HUES6 (cell line): Measurements from ENCODE around the gene RAB25.
A peak's percentile ranks its signal among the peaks of the same experiment; 100 is the strongest.
"Not testable (repeated sequence)": the region's sequence is repeated elsewhere in the genome, so short reads cannot be mapped to it uniquely, and the experiment has no call there.

Experiments used
- H3K27ac ChIP-seq: 2 replicates; pipeline ENCODE4 v1.7.0; 2013; ENCODE audit warnings: low read depth, mild to moderate bottlenecking, low read length, inconsistent platforms
- H3K27me3 ChIP-seq: 2 replicates; pipeline ENCODE4 v1.6.1; 2013; ENCODE audit warnings: low read length; ENCODE audit not compliant: control insufficient read depth, insufficient read depth
- H3K36me3 ChIP-seq: 2 replicates; pipeline ENCODE4 v1.6.1; 2013; ENCODE audit warnings: low read length; ENCODE audit not compliant: control insufficient read depth, insufficient read depth
- H3K4me1 ChIP-seq: 2 replicates; pipeline ENCODE4 v1.6.1; 2013; ENCODE audit warnings: low read length; ENCODE audit not compliant: control insufficient read depth, insufficient read depth
- H3K4me3 ChIP-seq: 2 replicates; pipeline ENCODE4 v1.5.1; 2013; ENCODE audit warnings: low read depth, low read length
- H3K9ac ChIP-seq: one replicate; pipeline ENCODE4 v1.6.1; 2013; ENCODE audit warnings: mild to moderate bottlenecking, low read length
- H3K9me3 ChIP-seq: 2 replicates; pipeline ENCODE4 v1.6.1; 2013; ENCODE audit warnings: low read depth, low read length; ENCODE audit not compliant: control insufficient read depth, insufficient read depth

Gene RAB25

DNA sequence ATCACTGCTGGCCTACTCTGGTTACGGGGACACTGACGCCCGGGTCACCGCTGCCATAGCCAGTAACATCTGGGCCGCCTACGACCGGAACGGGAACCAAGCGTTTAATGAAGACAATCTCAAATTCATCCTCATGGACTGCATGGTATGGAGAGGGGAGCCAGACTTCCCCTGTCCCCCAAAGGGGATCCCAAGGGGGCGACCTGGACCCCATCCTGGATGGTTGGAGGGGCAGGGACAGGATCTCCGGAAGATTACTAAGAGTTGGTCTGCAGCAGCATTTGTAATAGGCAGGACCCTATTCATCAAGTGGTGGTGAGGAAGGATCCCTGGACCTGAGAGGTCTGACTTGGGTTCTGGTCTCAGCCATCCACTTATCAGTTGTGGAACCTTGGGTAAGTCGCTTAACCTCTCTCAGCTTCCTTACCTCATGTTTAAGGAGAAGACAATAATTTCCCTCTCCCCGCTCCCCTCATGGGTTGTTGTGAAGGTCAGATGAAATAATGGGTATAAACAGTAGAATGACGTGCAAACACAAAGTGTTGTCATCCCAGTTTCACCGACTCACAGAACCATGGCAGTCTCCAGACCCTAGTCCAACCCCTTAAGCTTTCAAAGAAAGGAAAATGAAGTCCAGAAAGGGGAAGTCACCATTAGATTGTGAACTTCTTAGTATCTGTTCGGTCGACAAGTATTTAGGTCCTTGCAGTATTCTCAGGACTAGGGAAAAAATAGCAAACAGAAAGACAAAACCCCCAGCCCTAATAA is 5.5 kb upstream of the RAB25 start:
- H3K9me3 ChIP-seq, result no peaks in the 10 kb centered on the region
- no peaks in the 10 kb centered on the region for H3K27me3 ChIP-seq
- H3K4me3 ChIP-seq, result peak overlapping the region; percentile 91
- no peak overlapping the region for H3K27ac ChIP-seq
- no peaks in the 10 kb centered on the region; the same call in 1 of the 2 replicates for H3K4me1 ChIP-seq
- peaks cover 15% of the 10 kb centered on the region for H3K36me3 ChIP-seq
- H3K9ac ChIP-seq, result peak overlapping the region; percentile 73

DNA sequence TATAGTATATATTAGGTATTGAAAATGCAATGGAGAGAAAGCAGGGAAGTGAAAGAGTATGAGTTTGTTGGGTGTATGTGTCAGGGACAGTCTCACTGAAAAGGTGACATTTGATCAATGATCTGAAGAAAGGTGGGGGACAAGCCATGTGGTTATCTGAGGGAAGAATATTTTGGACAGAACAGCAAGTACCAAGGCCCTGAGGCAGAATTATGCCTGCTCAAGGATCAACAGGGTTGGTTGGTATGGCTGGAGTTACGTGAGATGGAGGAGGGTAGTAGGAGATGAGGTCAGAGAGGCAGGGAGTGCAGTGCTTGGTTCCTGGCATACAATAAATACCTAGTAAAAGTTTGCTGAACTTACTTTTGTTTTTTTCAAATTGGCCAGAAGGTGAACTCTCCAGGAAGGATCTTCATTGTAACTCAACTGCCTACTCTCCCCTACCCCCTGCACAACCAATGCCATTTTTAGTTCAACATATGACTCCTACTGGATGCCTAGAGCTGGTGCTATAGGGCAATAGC is 4.6 kb upstream of the RAB25 start:
- H3K27ac ChIP-seq, result no peak overlapping the region
- H3K27me3 ChIP-seq, result no peaks in the 10 kb centered on the region
- no peak overlapping the region for H3K9ac ChIP-seq
- H3K9me3 ChIP-seq, result no peaks in the 10 kb centered on the region
- H3K36me3 ChIP-seq, result peaks cover 13% of the 10 kb centered on the region
- no peak overlapping the region for H3K4me3 ChIP-seq
- H3K4me1 ChIP-seq, result peaks cover 4% of the 10 kb centered on the region

DNA sequence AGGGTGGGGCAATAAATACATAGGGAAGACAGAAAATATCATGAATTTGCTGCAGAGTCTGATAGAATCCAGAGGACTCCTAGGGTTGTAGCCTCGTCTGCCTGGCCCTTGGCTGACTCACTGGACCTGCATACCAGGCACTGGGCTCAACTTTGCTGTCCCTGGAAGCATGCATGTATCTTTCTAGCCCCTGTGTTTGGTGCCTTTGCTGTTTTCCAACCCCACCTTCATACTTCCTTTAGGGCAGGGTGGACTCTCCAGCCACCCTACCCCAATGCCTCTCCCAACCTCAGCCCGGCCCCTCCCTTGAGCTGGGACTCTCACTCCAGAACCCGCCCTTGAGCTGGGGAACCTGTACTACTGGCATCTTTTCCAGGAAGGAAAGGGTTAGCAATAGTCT is 1.2 kb downstream of the RAB25 start:
- H3K27ac ChIP-seq, result no peak overlapping the region
- H3K4me1 ChIP-seq, result peaks cover 19% of the 10 kb centered on the region
- H3K9me3 ChIP-seq, result no peaks in the 10 kb centered on the region
- no peak overlapping the region for H3K9ac ChIP-seq
- H3K27me3 ChIP-seq, result no peaks in the 10 kb centered on the region
- H3K36me3 ChIP-seq, result peaks cover 8% of the 10 kb centered on the region
- peak overlapping the region; percentile 14 for H3K4me3 ChIP-seq

DNA sequence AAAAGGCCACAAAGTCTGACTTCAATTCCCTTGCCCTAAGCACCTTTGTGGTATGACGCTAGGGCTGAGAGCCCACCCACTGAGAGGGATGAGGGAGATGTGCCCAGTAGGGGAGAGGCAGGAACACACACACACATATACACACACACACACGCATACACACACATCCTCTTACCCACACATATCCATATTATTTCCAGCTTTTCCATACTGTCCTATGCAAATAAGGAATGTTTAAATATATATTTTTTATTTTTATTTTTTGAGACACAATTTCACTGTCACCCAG is 3.0 kb downstream of the RAB25 start:
- H3K4me1 ChIP-seq, result peaks cover 19% of the 10 kb centered on the region
- H3K27ac ChIP-seq, result no peak overlapping the region

DNA sequence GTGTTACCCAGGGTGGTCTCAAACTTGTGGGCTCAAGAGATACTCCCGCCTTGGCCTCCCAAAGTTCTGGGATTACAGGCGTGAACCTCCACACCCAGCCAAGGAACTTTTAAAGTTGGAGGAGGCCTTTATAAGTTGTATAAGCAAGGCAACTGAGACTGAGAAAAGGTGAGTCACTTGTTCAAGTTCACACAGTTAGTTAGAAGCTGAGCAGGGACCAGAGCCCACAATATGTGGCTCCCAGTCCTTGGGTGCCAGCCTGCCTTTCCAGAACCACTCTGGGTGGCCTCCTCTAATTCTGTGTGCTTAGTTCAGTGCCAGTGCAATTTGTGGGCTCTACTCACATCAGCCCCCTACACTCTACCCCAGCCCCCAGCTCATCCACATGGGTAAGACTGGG is 3.7 kb downstream of the RAB25 start:
- Histone ChIP-seq H3K9ac (no peak overlapping the region), H3K36me3 (peaks cover under 1% of the 10 kb centered on the region; the same call in 1 of the 2 replicates), H3K27ac (no peak overlapping the region), H3K9me3 (no peaks in the 10 kb centered on the region), H3K4me1 (peaks cover 19% of the 10 kb centered on the region), H3K4me3 (no peak overlapping the region), H3K27me3 (no peaks in the 10 kb centered on the region)

More for the DNA sequence above, 3.0 kb downstream of the RAB25 start:
- H3K9me3 ChIP-seq, result no peaks in the 10 kb centered on the region
- H3K27me3 ChIP-seq, result no peaks in the 10 kb centered on the region
- H3K4me3 ChIP-seq, result no peak overlapping the region
- no peak overlapping the region for H3K9ac ChIP-seq
- no peaks in the 10 kb centered on the region for H3K36me3 ChIP-seq

DNA sequence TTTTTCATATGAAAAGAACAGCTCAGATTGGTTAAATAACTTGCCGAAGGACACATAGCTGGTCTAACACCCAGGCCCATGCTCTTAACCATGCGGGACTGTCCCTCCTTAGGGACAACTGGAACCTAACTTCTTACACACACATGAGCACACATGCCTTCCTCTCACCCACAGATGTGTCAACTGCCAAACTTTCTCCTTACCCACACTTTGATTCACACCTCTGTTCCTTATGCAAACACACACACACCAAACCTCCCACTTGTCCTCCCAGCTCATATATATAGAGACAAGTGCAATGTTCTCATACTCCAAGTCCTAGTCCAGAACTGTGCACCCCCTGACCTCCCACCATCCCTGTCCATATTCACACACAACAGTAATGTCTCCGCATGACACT is 4.3 kb downstream of the RAB25 start:
- Histone ChIP-seq H3K27me3 (no peaks in the 10 kb centered on the region), H3K4me1 (peaks cover 19% of the 10 kb centered on the region), H3K9me3 (no peaks in the 10 kb centered on the region), H3K27ac (no peak overlapping the region), H3K36me3 (peaks cover 6% of the 10 kb centered on the region; the same call in 1 of the 2 replicates), H3K4me3 (no peak overlapping the region), H3K9ac (no peak overlapping the region)

DNA sequence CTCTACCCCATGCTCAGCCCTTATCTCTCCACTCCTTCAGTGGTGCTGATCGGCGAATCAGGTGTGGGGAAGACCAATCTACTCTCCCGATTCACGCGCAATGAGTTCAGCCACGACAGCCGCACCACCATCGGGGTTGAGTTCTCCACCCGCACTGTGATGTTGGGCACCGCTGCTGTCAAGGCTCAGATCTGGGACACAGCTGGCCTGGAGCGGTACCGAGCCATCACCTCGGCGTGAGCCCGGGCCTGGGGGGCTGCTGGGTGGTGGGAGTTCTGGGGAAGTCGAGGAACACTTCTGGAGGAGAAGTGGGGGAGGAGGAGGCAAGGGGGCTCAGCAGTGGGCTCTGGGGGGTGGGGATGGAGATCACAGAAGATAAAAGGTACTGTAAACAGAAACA is 4.9 kb downstream of the RAB25 start:
- Histone ChIP-seq H3K9me3 (no peaks in the 10 kb centered on the region), H3K36me3 (peaks cover 6% of the 10 kb centered on the region; the same call in 1 of the 2 replicates), H3K4me3 (no peak overlapping the region), H3K27me3 (no peaks in the 10 kb centered on the region), H3K9ac (no peak overlapping the region), H3K4me1 (peaks cover 18% of the 10 kb centered on the region), H3K27ac (no peak overlapping the region)

DNA sequence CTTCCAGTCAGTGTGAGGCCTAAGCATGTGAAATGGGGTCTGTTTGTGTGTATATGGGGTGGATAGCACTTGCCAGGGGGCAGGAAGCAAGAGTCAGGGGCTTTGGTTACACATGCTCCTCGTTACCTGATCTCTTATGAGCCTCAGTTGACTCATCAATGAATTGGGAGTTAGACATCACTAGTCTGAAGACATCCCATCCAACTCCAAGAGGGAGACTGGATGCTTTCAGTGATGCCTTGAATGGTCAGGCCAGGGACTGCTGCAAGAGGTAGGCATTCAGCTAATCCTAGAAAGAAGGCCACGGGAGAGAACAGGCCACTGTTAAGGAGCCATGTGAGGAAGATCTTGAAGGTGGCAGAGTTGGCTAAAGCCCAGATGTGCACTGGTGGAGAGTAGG is 6.3 kb downstream of the RAB25 start:
- H3K27ac ChIP-seq, result no peak overlapping the region
- H3K36me3 ChIP-seq, result peaks cover 6% of the 10 kb centered on the region; the same call in 1 of the 2 replicates

DNA sequence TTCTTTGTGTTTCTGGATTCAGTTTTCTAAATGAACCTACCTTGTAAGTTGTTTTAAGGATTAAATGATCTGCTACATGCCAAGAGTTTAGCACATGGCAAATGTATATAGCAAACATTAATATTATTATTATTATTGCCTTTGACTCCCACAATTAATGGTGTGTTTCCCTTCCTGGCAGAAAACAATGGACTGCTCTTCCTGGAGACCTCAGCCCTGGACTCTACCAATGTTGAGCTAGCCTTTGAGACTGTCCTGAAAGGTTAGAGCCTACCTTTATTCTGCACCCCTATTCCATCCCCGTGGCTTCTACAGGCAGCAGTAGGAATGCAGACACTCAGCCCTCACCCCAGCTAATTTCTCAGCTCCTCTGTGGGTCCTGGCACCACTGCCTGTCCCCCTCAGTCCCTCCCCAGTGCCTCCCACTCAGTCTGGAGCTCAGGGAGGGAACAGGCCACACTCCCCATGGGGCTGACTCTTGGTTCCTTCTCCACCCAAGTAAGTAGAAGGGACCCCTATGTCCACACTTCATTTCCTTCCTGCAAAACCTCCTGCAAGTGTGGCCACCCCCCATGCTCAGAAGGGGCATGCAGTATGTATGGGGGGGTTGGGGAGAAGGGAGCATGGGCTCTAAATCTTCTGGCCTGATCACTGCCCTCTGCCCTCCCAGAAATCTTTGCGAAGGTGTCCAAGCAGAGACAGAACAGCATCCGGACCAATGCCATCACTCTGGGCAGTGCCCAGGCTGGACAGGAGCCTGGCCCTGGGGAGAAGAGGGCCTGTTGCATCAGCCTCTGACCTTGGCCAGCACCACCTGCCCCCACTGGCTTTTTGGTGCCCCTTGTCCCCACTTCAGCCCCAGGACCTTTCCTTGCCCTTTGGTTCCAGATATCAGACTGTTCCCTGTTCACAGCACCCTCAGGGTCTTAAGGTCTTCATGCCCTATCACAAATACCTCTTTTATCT is 8.8 kb downstream of the RAB25 start:
- Histone ChIP-seq H3K9ac (no peak overlapping the region), H3K27ac (no peak overlapping the region), H3K4me1 (peaks cover 19% of the 10 kb centered on the region)

More for the DNA sequence above, 6.3 kb downstream of the RAB25 start:
- Histone ChIP-seq H3K9me3 (no peaks in the 10 kb centered on the region), H3K4me1 (peaks cover 11% of the 10 kb centered on the region), H3K27me3 (no peaks in the 10 kb centered on the region), H3K4me3 (no peak overlapping the region), H3K9ac (no peak overlapping the region)

DNA sequence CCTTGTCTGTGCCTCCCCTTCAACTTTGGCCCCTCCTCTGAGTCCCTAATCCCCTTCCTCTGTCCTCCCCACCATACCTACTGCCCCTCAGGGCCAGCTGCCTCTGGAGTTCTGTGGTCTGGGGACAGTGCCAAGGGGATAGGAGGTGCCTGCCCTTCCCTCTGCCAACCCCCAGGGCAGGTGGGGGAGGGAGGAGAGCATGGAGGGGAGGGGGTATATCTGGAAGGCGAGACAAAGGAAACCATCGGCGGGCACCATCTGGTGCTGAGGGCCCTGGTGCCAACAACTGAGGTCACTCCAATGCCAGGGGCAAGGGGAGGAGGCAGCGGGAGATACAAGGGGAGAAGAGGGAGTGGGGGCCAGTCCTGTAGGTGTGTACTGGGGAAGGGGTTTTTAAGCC is 9.6 kb downstream of the RAB25 start:
- no peak overlapping the region for H3K27ac ChIP-seq
- H3K4me1 ChIP-seq, result peaks cover 27% of the 10 kb centered on the region
- H3K9me3 ChIP-seq, result no peaks in the 10 kb centered on the region

More for the DNA sequence above, 8.8 kb downstream of the RAB25 start:
- H3K9me3 ChIP-seq, result no peaks in the 10 kb centered on the region
- H3K27me3 ChIP-seq, result no peaks in the 10 kb centered on the region
- H3K36me3 ChIP-seq, result peaks cover 10% of the 10 kb centered on the region
- H3K4me3 ChIP-seq, result no peak overlapping the region

DNA sequence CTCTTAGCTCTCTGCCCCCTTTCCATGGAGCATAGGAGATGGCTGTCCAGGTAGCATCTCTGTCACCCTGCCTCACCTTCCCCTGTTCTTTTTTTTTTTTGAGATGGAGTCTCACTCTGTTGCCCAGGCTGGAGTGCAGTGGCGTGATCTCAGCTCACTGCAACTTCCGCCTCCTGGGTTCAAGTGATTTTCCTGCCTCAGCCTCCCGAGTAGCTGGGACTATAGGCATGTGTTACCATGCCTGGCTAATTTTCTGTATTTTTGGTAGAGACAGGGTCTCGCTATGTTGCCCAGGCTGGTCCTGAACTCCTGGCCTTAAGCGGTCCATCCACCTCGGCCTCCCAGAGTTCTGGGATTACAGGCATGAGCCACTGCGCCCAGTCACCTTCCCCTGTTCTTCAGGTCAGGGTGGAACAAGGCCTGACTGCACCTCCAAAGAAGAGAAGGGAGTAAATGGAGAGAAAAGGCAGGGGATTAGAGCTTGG is 10.4 kb downstream of the RAB25 start:
- H3K4me1 ChIP-seq, result peaks cover 33% of the 10 kb centered on the region
- H3K4me3 ChIP-seq, H3K9me3 ChIP-seq, H3K27ac ChIP-seq, H3K9ac ChIP-seq, H3K27me3 ChIP-seq: not testable (repeated sequence)
- peaks cover 16% of the 10 kb centered on the region for H3K36me3 ChIP-seq

More for the DNA sequence above, 9.6 kb downstream of the RAB25 start:
- H3K9ac ChIP-seq, result no peak overlapping the region
- no peaks in the 10 kb centered on the region for H3K27me3 ChIP-seq
- H3K36me3 ChIP-seq, result peaks cover 10% of the 10 kb centered on the region
- no peak overlapping the region for H3K4me3 ChIP-seq
